CD4-positive, alpha-beta T cell treated with Interleukin-17A for 1 hour (primary cell): Measurements from ENCODE around the gene PPP1R14D.

Source experiments
- DNase-seq: peaks from one replicate; pipeline ENCODE4 v3.0.0-alpha.2; 2020

PPP1R14D gene

DNA sequence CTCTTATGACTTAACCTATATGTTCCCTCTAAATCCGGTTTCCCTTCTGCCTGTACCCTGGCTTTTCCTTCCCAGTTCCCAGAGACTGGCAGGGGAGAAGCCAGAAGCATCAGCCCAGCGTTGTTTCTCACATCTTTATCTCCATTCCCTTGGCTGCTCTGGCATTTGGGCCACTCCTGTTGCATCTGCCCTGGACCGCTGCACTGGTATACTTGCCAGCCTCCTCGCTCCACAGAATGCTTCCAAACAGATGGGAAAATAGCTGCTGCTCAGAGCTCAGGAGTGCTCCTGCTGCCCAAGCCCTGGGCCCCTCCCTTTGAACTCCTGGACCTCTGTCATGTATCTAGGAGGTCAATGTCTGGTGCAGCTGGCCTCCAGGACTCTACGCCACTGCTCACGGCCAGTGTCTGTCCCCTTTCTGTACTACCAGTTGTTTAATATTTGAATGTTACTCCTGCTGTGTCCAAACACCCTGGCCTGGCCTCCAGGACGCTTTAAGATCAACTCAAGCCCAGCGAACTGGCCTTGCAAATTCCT is 22.1 kb upstream of the PPP1R14D start:
- no peak for DNase-seq

DNA sequence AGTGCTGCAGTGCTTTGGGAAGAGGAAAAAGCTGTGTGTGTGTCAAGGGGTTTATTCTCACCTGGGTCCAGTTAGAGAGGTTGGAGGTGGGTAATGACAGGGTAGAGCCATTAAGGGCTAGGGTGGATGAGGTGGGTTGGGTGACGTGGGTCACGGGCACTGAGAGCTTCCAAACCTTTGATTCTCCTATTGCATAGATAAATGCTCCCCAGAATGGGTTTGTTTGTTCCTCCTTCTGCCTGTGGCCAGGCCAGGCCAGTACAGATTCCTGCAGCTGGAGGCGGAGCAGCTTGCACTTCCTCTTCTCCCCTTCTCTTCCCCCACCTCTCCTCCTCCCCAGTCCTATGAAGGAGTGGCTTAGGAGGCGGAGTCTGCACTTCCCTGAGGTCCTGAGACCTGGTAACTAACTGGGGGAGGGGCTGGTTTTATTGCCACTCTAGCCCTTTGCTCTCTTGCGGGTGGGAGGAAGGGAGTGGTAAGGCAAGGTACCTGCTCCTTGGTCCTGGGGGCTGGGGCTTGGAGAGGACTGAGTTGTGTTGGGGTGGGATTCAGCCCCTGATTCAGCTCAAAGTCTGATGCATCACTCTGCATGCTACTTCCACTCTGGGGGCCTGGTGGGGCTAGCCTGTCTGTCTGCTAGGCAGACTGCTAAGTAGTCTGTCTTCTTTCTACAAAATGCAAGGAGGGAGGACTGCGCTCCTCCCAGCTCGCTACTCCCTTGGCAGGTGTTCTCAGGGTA is 18.9 kb upstream of the PPP1R14D start:
- DNase-seq, result peak; percentile 10

DNA sequence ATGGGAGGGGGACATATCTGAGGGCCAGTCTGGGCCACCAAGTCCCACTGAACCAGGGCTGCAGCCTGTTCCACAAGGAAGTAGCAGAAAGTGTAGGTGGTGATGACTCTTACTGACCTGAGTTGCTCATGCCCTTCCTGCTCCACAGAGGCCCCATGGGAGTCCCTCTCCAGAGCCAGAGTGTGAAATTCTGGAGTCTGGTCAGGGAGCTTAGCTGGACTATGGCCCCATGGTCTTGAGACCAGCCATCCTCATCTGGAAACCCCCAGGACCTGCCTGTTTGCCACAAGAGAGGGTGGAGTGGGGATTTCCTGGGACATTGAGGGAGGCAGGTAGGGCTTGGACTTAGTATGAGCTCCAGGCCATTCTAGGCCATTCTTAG is 18.3 kb upstream of the PPP1R14D start:
- DNase-seq, result no peak

DNA sequence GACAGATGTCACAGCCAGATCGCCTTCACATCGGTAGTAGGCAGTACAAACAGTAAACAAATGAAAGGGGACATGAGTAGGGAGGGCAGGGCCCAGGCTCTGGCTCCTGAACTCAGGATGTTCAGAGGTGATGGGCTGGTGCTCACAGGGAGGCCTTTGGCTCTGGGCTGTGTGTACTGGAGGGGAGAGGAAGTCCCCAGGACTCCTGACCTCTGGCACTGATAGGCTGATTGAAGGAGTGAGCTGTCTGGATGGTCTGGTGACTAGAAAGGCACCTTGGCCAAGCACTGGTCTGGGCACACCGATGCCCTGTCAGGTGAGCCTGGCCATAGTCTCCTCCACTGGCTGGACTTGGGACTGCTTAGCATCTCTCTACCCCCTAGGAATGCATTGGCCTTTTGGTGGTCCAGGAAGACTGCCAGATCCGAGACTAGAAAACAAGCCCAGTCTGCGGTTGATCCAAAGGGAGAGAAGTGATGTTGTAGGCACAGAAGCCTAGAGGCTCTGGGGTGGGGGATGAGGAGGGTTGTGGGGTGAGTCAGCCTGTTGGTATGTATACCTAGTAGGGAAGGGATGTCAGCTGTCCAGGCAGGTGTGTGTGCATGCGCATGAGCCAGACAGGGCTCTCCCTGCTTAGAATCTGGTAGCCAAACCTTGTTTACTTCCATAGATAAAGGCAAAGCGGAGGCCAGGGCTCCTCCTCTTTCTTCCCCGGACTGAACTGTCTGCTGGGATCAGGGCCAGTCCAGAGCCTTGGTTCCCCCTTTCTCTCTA is 17.2 kb upstream of the PPP1R14D start:
- DNase-seq, result no peak

DNA sequence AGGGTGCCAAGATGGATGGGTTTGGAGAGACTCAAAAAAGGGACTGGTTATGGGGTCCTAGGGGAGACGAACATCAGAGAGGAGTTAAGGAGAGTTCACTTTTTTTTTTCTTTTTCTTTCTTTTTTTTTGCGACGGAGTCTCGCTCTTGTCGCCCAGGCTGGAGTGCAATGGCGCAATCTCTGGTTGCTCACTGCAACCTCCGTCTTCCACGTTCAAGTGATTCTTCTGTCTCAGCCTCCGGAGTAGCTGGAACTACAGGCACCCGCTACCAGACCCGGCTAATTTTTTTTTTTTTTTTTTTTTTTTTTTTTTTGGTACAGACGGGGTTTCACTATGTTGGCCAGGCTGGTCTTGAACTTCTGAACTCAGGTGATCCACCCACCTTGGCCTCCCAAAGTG is 16.5 kb upstream of the PPP1R14D start:
- no peak for DNase-seq

DNA sequence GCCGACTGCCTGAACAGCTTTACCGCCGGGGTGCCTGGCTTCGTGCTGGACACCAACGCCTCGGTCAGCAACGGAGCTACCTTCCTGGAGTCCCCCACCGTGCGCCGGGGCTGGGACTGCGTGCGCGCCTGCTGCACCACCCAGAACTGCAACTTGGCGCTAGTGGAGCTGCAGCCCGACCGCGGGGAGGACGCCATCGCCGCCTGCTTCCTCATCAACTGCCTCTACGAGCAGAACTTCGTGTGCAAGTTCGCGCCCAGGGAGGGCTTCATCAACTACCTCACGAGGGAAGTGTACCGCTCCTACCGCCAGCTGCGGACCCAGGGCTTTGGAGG is 16.2 kb upstream of the PPP1R14D start:
- DNase-seq, result peak; percentile 24

DNA sequence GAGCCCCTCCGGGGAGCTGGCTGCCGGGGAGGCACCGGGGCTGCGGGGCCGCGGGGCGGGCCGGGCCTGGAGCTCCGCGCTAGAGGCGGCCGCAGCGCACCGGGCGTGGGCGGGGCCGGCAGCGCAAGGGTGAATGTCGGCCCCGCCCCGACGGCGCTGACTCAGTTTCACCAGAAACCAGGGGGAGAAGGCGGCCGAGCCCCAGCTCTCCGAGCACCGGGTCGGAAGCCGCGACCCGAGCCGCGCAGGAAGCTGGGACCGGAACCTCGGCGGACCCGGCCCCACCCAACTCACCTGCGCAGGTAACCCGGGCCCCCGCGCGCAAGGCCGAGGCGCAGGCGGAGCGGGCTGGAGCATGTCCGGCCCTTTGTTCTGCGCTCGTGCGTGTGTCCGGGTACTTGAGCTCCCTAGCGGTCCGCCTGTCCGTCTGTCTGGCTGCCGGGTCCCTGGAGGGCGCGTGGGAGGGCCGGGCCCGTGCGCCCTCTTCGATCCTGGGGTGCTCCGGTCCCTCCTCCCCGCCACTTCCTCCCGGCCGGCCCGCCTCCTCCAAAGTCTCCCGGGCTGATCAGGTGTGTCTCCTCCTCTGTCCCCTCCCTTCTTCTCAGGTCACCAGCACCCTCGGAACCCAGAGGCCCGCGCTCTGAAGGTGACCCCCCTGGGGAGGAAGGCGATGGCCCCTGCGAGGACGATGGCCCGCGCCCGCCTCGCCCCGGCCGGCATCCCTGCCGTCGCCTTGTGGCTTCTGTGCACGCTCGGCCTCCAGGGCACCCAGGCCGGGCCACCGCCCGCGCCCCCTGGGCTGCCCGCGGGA is 15.6 kb upstream of the PPP1R14D start, which contains the start of gene SPINT1:
Gene SPINT1, plus strand, starts transcription at position 164 of the 811 bp plus-strand sequence. Its CDS starts 507 bp downstream, at position 671.
- DNase-seq, result peak; percentile 33

DNA sequence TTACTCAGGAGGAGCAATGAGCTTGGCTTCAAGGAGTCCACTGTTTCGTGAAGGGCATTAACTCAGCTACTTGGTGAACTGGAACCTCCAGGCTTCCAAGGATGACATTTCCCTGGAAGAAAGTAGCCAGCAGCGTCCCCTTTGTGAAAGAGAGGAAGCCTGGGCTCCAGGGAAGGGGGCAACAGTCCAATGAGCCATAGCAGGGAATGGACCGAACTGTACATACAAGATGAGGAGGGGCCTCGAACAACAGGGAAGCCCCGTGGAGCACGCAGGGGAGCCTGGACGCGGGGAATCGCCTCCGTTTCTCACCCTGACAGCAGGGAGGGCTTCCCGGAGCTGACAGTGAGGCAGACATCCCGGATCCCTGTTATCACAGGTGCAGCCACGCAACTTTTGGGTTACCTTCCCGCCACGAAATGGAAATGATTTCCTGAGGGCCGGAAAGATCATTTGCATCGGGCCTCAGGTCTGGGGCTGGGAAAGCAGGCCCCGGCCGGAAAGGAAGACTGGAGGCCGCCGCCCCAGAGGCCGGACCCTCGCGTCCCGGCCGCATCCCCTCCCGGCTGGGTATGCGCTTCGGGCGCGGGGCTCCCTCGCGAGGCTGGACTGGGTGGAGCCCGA is 14.9 kb upstream of the PPP1R14D start:
- no peak for DNase-seq

DNA sequence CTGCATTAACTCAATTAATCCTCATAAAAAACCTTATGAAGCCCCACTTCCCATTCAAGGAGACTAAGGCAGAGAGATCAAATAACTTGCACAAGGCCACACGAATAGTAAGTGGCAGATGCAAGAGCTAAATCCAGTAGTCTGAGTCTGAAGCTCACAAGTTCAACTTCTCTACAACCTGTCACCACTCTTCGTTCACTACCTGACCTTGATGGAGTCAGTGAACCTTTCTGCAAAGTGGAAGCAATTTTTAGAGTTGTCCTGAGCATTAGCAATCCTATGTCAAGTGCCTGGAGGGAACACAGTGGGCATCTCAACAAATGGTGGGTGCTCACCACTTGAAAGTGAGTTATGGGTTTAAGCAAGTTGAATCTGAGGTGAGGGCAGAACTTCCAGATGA is 13.2 kb upstream of the PPP1R14D start:
- no peak for DNase-seq

DNA sequence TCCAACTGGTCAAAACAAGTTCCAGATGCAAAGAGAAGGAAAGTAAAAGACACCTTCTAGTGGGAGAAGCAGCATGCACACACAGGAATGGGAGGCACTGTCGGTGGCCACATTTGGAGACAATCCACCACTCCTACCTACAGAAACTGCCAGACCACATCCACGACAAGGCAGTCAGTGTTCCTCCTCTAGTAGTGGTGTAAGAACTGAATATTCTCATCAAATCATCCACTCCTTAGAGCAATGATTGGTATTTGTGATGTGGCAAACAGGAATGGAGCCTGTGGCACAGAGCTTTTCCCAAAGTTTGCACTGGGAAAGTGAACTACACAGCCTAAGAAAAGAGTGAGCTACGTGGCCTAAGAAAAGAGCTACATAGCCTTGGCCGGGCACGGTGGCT is 10.2 kb upstream of the PPP1R14D start:
- DNase-seq, result no peak

DNA sequence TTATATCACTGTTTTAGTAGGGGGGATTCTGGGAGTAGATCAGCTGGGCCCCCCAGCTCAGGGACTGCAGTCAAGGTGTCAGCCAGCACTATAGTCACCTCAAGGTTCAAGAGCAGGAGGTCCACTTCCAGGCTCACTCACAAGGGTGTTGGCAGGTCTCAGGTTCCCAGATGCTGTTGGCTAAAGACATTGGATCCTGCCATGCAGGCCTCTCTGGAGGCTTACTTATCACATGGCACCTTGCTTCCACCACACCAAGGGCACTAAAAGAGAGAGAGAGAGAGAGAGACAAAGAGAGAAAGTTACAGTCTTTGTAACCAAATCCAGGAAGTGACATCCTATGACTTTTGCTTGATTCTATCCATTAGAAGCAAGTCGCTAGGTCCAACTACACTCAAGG is 7.5 kb upstream of the PPP1R14D start:
- no peak for DNase-seq

DNA sequence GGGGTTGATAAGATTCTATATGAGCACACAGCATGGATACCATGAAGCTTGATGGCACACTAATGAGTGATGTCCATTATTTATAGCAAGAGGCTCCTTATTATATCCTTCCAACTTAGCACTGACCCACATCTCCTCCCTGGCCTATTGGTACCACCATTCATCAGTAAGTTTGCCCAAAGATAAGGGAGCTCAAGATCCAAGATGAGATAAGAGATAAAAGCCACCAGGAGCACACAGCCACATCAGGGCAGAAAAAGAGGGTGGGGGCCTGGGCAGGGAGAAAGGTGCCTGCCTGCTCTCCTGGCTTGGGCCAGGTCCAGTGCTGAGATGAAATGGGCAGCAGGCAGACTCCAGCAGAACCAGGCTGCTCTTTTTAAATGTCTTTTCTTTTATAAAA is 4.4 kb upstream of the PPP1R14D start:
- no peak for DNase-seq

DNA sequence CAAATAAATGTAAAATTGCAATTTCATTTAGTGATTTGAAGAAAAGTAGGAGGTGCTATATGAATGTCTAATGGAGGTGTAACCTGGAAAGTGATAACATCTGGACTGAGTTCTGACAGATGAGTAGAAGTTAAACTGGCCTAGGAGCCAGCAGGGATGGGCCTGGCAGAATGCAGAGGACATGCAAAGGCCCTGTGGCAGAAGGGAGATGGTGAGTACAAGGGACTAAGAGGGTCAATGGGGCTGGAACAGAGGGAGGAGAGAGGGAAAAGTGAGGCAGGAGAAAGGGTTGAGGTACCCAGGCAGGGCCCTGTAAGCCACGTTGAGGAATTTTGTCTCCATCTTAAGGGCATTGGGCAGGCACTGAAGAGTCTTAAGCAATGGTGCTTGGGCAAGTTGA is 3.4 kb upstream of the PPP1R14D start:
- DNase-seq, result no peak

DNA sequence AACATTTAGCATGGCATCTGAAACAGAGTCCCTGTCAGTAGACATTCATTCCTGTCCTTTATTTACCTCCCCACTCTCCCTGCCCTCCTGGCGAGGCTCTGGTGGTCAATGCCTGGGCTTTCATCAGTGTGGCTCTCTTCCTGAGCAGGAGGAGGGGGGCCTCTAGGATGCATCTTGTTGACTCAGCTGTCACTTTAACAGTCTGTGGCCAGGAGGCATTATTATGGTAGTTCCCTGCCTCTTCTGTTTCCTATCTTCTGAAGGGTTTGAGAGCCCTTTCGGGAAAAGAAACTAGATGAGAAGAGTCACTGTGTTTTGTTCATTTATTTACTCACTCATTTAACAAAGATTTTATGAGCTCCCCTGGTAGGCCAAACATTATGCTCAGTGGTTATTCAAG is 2.4 kb upstream of the PPP1R14D start:
- no peak for DNase-seq

DNA sequence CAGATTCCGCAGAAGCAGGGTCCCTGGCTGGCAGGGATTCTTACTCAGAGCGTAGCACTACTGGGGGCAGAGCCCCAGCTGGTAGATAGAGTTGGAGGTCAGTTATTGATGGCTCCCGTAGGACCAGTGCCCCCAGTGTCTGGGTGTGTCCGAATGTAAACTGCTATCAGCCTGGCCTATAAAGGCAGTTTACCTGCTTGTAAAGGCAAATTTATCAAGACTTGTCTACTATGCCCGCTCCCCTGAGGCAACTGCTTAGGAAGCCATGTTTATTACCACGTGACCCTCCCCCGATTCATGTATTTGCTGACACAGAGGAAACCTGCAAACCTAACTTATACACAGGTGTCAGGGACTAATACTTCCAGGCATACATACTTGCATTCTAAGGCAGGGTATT is 607 bp upstream of the PPP1R14D start:
- DNase-seq, result no peak

DNA sequence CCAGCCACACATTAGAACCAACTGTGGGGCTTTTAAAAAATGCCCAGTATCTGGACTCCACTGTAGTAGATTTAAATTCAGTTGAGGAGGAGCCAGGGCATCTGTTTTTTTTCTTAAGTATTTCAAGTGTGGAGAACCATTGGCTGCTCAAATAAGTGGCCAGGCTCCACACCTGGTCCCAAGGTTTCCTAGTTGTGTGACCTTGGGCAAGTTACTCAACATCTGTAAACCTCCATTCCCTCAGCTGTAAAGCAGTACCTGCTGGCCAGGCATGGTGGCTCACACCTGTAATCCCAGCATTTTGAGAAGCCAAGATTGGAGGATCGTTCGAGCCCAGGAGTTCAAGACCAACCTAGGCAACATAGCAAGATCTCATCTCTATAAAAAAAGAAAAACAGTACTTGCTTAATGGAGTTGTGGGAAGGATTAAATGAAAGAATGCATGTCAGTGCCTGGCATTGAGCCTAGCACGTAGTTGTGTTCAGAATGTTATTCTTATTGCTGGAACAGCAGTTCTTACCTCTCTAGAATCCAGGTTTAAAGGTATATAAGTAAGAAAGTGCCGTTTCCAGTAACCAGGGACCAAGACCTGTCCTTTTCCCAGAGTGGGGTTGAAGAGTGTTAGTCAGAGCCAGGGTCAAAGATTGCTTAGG is 2.0 kb downstream of the PPP1R14D start:
- no peak for DNase-seq

DNA sequence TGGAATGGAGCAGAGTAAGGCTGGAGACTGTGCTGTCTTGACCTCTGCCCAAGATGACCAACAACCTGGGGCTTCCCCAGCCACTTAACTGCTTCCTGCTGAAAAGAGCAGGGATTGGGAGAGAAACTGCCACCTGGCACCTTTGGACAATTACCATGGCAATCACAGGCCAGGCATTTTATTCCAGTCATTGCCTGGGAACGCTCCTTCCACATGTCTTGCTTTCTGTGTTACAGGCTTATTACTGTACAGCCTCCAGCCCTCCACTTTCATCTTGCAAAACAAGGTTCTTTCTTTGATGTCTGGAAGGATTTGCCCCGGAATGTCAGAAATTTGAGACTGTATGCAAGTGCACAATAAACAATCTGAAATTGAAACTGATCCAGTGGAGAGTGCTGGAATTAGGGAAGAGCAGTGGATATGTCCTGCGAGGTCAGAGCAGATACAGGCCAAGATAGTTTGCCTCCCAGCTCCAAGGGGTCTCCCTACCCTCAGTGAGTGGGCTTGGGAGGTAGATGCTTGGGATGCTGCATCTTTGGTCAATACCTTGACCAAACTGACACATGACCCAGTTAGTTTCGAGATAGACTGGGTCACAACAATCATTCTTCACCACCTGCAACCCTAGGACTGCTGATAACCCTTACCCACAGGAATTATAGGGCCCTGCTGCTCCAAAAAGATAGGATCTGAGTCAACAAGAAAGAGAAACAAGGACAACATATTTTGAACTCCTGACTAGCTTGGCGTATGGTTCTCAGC is 2.7 kb downstream of the PPP1R14D start:
- no peak for DNase-seq

DNA sequence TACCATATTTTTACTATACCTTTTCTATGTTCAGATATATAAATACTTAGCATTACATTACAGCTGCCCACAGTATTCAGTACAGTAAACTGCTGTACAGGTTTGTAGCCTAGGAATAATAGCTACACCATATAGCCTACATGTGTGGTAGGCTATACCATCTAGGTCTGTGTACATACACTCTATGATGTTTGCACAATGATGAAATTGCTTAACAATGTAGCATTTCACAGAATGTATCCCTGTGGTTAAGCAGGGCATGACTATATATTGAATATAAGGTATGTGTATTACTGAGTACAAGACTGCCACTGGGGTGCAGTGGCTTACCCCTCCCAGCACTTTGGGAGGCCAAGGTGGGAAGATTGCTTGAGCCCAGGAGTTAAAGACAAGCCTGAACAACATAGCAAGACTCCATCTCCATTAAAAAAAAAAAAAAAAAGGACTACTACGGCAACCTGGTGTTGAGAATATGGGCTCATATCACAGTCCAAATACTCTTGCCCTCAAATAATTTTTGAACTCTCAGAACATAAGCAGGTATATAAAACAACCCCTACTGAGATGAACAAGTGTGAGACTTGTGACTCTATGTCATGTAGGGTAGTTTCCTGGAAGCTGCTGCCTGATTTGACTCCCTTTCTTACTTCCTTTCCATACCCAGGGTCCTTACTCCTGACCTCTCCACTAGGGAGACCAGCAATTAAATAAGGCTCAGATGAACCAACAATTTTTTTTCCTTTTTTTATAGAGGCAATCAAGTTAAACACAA is 4.8 kb downstream of the PPP1R14D start:
- DNase-seq, result no peak

DNA sequence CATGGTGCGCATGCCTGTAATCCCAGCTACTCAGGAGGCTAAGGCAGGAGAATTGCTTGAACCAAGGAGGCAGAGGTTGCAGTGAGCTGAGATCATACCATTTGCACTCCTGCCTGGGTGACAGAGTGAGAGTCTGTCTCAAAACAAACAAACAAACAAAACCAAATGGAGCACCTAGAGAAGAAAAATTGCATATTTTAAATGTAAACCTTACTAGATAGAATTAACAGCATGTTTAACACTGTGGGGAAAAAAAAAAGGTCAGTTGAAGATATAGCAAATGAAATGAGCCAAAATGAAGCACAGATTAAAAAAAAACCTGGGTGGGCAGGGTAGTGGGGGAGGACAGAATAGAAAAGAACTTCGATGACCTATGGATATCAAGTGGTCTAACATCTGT is 7.3 kb downstream of the PPP1R14D start:
- no peak for DNase-seq

DNA sequence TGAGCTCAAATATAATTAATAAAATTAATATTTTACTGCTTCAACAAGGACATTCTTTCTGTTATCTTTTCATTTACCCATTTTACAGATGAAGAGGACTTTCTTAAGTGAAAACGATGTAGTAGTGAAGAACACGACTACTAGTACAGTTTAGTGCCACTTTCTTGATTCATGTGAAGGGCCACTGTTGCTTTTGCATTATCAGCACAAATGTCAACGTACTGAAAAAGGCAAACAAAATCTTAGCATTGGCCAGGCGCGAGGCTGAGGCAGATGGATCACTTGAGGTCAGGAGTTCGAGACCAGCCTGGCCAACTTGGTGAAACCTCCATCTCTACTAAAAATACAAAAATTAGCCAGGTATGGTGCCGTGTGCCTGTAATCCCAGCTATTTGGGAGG is 9.5 kb downstream of the PPP1R14D start:
- no peak for DNase-seq
